Measurements from ENCODE around the gene ANKH.

Gene ANKH

GRCh38 chr5:14757850-14758249 is 113.7 kb downstream of the ANKH start:
- no peak for DNase-seq

- DNase-seq, result no peak
These were observed 115.1 kb downstream of the ANKH start for GRCh38 chr5:14756478-14756877.

GRCh38 chr5:14753947-14754346 is 117.6 kb downstream of the ANKH start:
- DNase-seq, result no peak

DNA sequence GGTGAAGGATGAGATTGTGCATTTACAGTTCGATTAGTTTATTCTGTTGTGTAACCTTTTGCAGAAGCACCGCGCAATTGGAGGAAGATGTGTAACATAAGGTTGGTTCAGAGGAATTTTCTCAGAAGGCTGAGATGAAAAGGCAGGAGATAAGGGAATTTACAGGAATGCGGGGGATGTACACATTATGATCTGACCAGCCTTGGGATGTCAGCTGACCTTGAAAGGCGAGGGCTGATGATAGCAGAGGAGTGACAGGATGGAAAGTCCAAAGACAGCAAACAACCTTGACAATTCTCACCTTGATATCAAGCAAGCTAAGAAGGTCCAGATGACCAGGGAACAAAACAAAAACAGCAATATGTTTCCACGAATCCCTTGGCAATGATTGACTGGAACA is 118.3 kb downstream of the ANKH start:
- DNase-seq, result no peak

GRCh38 chr5:14752497-14753071 is 119.0 kb downstream of the ANKH start:
- DNase-seq, result no peak

- no peak for DNase-seq
These were observed 120.9 kb downstream of the ANKH start for GRCh38 chr5:14750712-14751111.

- DNase-seq, result no peak
These were observed 121.9 kb downstream of the ANKH start for GRCh38 chr5:14749579-14750101.

DNA sequence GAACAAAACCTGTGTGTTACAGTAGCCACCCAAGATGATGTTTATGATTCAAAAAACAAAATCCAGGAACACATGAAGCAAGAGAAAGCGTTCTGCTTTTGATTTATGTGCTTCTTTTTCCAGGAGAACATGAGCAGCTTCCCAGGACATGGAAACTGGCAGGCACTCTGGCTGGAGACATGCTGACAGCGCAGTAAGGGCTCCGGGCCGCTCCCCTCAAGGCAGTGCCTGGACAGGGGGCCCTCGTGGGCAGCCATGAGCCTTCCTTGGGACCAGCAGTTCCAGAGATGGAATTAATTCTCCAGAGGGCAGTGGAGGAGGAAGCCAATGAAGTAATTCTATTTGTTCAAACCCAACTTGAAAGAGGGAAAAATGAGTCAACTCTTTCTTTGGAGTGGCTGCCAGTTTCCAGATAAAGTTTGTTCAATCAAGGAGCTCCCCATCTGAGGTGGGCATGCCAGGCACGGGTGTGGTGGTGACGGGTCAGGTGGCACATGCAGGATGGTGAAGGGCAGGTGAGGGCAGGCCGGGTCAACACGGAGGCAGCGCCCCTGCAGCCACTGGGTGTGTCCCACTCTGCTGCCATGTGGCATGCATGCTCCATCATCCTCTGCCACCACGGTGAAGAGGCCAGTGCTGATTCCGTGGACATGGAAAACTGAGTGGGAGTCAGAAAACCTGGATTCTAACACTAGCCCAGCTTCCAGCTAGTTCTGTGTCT is 123.2 kb downstream of the ANKH start:
- no peak for DNase-seq

DNA sequence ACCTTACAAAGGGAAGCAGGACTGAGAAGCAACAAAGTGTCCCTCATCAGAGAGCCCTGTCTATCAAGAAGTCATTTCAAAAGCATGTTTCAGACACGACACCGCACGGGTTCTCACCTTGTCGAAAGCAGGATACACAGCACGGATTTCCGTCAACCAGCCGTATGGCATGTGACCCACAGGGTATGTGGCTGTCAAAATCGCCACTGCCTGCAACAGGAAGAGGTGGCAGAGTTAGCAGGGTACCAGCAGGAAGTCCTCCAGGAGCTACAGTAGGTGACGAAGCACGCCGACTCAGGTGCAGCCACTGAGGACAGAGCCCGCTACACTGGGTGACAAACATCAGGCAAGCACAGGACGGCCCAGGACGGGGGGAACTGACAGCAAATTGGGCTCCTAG is 125.8 kb downstream of the ANKH start:
- no peak for DNase-seq

DNA sequence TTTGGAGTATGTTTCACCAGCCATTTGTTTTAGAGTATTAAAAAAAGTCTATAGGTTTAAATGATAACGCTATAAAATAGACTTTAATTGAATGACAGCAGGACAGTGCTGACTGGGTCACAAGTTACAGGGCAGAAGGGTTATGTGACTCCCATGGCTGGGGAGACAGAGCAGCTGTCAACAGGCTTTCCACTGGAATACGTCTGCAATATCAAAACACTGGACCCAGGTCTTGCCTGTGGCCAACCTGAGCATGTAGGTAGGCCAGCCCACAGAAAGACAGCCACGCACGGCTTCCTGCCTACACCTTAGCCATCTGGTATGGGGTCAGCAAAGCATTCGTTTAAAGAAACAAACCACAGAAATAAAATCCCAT is 126.4 kb downstream of the ANKH start:
- no peak for DNase-seq

- no peak for DNase-seq
These were observed 127.0 kb downstream of the ANKH start for GRCh38 chr5:14744296-14745187.

- DNase-seq, result no peak
These were observed 127.8 kb downstream of the ANKH start for GRCh38 chr5:14743601-14744295.

DNA sequence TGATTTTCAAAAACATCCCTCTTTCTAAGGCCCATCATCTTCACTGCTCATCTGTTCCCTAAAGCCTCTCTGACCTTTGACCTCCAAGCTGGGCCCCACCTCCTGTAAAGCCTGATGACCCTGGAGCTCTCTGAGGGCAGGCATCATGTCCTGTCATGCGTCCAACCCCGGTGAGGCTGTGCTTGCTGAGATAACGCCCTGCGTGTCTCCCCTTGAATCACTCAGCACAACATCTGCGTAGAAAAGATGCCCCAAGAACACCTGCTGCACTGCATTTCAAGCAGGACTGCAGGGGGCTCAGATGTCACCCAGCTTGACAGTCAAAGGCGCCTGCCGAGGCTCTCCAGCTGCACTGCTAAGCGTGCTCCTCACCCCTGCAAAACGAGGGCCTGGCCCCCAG is 129.1 kb downstream of the ANKH start:
- DNase-seq, result no peak

- no peak for DNase-seq
These were observed 129.7 kb downstream of the ANKH start for GRCh38 chr5:14741801-14742440.

DNA sequence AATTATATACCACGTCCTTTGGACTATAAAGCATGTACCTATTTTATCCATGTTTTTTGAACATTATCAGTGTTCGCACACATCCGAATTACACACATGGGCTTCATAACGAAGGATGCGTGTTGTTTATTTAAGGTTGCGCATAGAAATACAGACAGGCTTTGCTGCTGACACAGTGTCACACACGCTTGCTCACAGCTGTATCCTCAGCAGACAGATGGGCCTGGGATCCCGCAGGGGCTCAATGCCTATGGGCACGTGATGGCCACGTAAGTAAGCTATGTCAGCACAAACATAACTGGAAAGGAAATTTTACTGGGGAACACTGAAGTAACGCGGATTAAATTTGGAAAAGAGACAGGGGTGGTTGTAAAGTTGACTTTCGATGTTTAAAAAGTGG is 130.4 kb downstream of the ANKH start:
- no peak for DNase-seq

GRCh38 chr5:14739981-14740380 is 131.6 kb downstream of the ANKH start:
- no peak for DNase-seq

DNA sequence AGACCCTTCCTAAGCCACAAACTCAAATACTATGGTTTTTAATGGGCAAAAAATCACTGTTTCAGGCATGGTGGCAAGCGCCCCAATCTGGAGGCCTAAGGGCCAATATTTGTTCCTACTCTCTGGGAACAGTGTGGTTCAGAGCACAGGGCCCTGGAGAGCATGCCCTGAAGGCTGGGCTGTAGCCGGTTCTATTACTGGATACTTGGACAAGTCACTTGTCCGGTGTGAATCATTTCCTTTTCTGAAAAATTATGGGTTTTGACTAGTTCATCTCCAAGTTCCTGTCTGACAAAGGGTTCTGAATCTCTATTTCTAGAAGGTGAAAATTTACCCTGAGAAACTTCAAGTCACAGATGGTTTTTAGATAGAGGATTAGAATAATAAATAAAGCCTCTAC is 132.0 kb downstream of the ANKH start:
- DNase-seq, result no peak

DNA sequence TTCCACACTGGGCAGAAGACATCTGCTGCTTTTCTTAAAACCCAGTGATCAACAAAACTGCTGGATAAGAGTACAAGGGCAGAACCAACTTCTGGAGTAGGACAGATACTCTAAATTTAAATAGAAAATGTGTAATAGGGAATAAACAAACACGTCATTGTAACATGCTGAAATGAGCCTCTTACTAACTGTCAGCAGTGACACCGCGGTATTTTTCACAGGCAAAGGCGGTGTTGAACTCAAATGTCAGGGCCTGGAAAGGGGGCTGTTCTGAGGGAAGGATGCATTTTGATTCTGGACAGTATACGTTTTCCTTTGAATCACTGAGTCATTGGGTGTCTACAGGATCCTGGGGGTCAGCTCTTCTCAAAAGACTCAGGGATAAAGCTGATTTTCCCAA is 133.5 kb downstream of the ANKH start:
- no peak for DNase-seq

GRCh38 chr5:14737291-14737690 is 134.3 kb downstream of the ANKH start:
- DNase-seq, result no peak

GRCh38 chr5:14735944-14736343 is 135.6 kb downstream of the ANKH start:
- no peak for DNase-seq

DNA sequence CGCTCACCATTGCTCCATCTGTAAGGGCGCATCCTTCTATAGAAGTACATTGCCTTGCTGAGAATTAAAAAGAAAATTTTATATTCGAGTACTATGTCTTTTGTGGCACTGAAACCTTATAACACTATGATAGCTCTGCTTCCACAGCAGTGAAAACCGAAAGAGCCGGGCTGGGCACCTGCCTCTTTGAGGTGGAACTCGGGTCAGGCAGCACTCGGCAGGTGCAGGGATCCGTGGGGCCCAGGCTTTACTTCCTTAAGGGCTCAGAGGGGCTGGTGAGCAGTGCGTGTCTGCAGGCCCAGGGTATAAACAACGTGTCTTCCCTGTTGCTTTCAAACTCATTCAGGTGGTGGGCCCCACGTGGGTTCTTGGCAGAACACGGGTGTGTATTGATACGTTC is 137.2 kb downstream of the ANKH start:
- DNase-seq, result no peak

GRCh38 chr5:14733661-14734060 is 137.9 kb downstream of the ANKH start:
- DNase-seq, result no peak

DNA sequence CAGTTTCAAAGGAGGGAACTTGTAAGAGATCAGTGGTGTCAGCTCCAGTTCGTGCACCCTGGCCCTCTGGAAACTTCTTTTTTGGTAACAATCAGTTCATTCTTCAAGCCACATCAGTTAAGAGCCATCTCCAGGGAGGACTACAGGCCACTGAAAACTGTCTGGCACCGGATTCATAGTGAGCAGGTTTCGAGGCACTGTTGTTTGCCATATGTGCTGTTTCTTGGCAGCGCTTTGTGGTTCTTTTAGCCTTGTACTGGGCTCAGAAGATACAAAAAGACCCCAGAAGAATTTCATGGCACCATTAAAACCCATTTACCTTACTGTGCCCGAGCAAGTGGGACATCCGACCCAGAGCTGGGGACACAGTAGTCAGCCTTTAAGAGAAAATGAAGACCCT is 138.6 kb downstream of the ANKH start:
- no peak for DNase-seq
